ENCODE results near the gene SMIM41. TPM values are rescaled to one million over a fixed set of nuclear protein-coding genes. Genes with fewer than 3 reads are reported as not detected.

The SMIM41 gene
- polyA plus RNA-seq, 1 donor from 2014 or later = not detected

- H3K9ac ChIP-seq (ENCODE audit: low read length) = no peak overlapping the region
These were observed 19.7 kb upstream of the SMIM41 start for GRCh38 chr12:52059582-52060497.

GRCh38 chr12:52060498-52061177 lies 18.9 kb upstream of the SMIM41 start:
- H3F3A ChIP-seq (ENCODE audit: insufficient read depth, low read length, poor library complexity, severe bottlenecking) = no peaks in the 10 kb centered on the region
- no peaks in the 10 kb centered on the region for H3K27me3 ChIP-seq (ENCODE audit: insufficient read depth, low read depth, low read length)
- H3K9me3 ChIP-seq (ENCODE audit: low read length) = no peaks in the 10 kb centered on the region
- no peak overlapping the region for H3K9ac ChIP-seq (ENCODE audit: low read length)
- no peak overlapping the region for H2AFZ ChIP-seq (ENCODE audit: low read depth, low read length)
- no peak overlapping the region for H3K4me3 ChIP-seq (ENCODE audit: low read length)
- no peaks in the 10 kb centered on the region for H3K9me2 ChIP-seq (ENCODE audit: insufficient read depth, low read length)
- no peak overlapping the region for H3K27ac ChIP-seq (ENCODE audit: low read length)
- no peaks in the 10 kb centered on the region for H4K20me1 ChIP-seq (ENCODE audit: insufficient read depth)
- TF ChIP-seq CTCF (IDR thresholded peaks at IDR 0.05; ENCODE audit: poor library complexity, severe bottlenecking) (no peak), MXI1 (conservative IDR thresholded peaks at IDR 0.05; ENCODE audit: poor library complexity, severe bottlenecking) (no peak), POLR2AphosphoS5 (IDR thresholded peaks at IDR 0.05) (no peak), TAF1 (IDR thresholded peaks at IDR 0.05; ENCODE audit: low read depth) (no peak), SMC3 (conservative IDR thresholded peaks at IDR 0.05; ENCODE audit: poor library complexity) (no peak), EP300 (conservative IDR thresholded peaks at IDR 0.05; ENCODE audit: poor library complexity, severe bottlenecking) (no peak), EZH2 (IDR thresholded peaks at IDR 0.05; ENCODE audit: borderline replicate concordance, insufficient read depth, low read length, poor library complexity, severe bottlenecking) (no peak), REST (IDR thresholded peaks at IDR 0.05; ENCODE audit: borderline replicate concordance) (no peak), RAD21 (conservative IDR thresholded peaks at IDR 0.05) (no peak)
- H3K36me3 ChIP-seq (ENCODE audit: insufficient read depth, low read length) = no peaks in the 10 kb centered on the region
- H3K4me2 ChIP-seq (ENCODE audit: low read length) = no peak overlapping the region
- H3K79me2 ChIP-seq (replicated peaks; ENCODE audit: insufficient read depth, low read length) = no peaks in the 10 kb centered on the region

More at GRCh38 chr12:52059582-52060497, 19.7 kb upstream of the SMIM41 start:
- Histone ChIP-seq H3K4me2 (ENCODE audit: low read length) (no peak overlapping the region), H3K79me2 (replicated peaks; ENCODE audit: insufficient read depth, low read length) (no peaks in the 10 kb centered on the region), H2AFZ (ENCODE audit: low read depth, low read length) (no peak overlapping the region), H3K27ac (ENCODE audit: low read length) (peak overlapping the region; percentile 57), H3K27me3 (ENCODE audit: insufficient read depth, low read depth, low read length) (no peaks in the 10 kb centered on the region), H3K36me3 (ENCODE audit: insufficient read depth, low read length) (no peaks in the 10 kb centered on the region), H3K9me3 (ENCODE audit: low read length) (no peaks in the 10 kb centered on the region), H3F3A (ENCODE audit: insufficient read depth, low read length, poor library complexity, severe bottlenecking) (no peaks in the 10 kb centered on the region), H3K9me2 (ENCODE audit: insufficient read depth, low read length) (no peaks in the 10 kb centered on the region), H3K4me3 (ENCODE audit: low read length) (no peak overlapping the region), H4K20me1 (ENCODE audit: insufficient read depth) (no peaks in the 10 kb centered on the region)
- TF ChIP-seq POLR2AphosphoS5 (IDR thresholded peaks at IDR 0.05) (peak; percentile 19), SMC3 (conservative IDR thresholded peaks at IDR 0.05; ENCODE audit: poor library complexity) (no peak)
